ENCODE results near the gene COQ8A. TPM values are rescaled to one million over a fixed set of nuclear protein-coding genes. Genes with fewer than 3 reads are reported as not detected.

The COQ8A gene
- total RNA-seq: 33.1 and 33.8 TPM in 2 replicates

- peak within 1 kb of the TSS; percentile 97 for H3K27ac Mint-ChIP-seq
- DNase-seq (ENCODE audit: low spot score): peak; percentile 100
- intact Hi-C loops (cut with micrococcal nuclease): loop anchor here (1.0 to 10.0 kb wide), 11 partner anchors 25 to 878 kb away; partner anchors contain the start of genes H3-3A, ITPKB and PSEN2
- H3K27me3 Mint-ChIP-seq (ENCODE audit: insufficient read depth): no peaks in the 10 kb centered on the region
- H3K9me3 Mint-ChIP-seq: peaks cover 4% of the 10 kb centered on the region
- peaks cover 4% of the 10 kb centered on the region for H3K36me3 Mint-ChIP-seq (ENCODE audit: low read depth)
- H3K4me3 Mint-ChIP-seq: peak within 1 kb of the TSS; percentile 89
- peaks cover 41% of the 10 kb centered on the region for H3K4me1 Mint-ChIP-seq (ENCODE audit: low read depth)
Observed at GRCh38 chr1:226940029-226940805, at the start of gene COQ8A. Gene COQ8A (plus strand): TSS chr1:226940294. CDS start chr1:226961386, 21,092 bp downstream.

GRCh38 chr1:226890331-226891108 is 49.6 kb upstream of the COQ8A start:
- no peak overlapping the region for H3K27ac Mint-ChIP-seq
- H3K36me3 Mint-ChIP-seq (ENCODE audit: low read depth): peaks cover 22% of the 10 kb centered on the region
- no peak overlapping the region for H3K4me3 Mint-ChIP-seq
- no peak for DNase-seq (ENCODE audit: low spot score)
- H3K9me3 Mint-ChIP-seq: no peaks in the 10 kb centered on the region
- intact Hi-C loops (cut with micrococcal nuclease): no loop called here
- H3K27me3 Mint-ChIP-seq (ENCODE audit: insufficient read depth): no peaks in the 10 kb centered on the region
- H3K4me1 Mint-ChIP-seq (ENCODE audit: low read depth): peaks cover 12% of the 10 kb centered on the region

DNA sequence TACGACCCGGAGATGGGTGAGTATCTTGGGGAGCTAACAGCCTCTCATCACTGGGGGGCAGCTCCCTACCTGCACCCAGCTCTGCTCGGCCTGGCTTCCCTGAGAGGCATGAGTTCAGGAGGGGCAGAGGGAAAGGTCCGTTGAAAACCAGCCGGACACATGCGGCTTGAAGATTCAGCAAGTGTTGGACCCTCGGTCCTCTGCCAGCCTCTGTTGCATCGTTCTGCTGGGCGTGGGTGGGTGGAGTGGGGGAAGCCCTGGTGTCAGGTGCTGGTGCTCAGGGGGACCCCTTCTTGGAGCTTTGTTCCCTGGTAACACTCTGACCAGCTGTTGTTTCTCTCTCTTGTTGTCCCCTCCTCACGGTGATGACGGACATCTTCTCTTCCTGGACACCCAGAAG is 48.7 kb upstream of the COQ8A start:
- no peaks in the 10 kb centered on the region for H3K27me3 Mint-ChIP-seq (ENCODE audit: insufficient read depth)
- DNase-seq (ENCODE audit: low spot score): no peak
- no peaks in the 10 kb centered on the region for H3K9me3 Mint-ChIP-seq
- no peak overlapping the region for H3K27ac Mint-ChIP-seq
- H3K4me3 Mint-ChIP-seq: no peak overlapping the region
- H3K36me3 Mint-ChIP-seq (ENCODE audit: low read depth): peaks cover 20% of the 10 kb centered on the region
- H3K4me1 Mint-ChIP-seq (ENCODE audit: low read depth): peaks cover 4% of the 10 kb centered on the region
- intact Hi-C loops (cut with micrococcal nuclease): no loop called here

DNA sequence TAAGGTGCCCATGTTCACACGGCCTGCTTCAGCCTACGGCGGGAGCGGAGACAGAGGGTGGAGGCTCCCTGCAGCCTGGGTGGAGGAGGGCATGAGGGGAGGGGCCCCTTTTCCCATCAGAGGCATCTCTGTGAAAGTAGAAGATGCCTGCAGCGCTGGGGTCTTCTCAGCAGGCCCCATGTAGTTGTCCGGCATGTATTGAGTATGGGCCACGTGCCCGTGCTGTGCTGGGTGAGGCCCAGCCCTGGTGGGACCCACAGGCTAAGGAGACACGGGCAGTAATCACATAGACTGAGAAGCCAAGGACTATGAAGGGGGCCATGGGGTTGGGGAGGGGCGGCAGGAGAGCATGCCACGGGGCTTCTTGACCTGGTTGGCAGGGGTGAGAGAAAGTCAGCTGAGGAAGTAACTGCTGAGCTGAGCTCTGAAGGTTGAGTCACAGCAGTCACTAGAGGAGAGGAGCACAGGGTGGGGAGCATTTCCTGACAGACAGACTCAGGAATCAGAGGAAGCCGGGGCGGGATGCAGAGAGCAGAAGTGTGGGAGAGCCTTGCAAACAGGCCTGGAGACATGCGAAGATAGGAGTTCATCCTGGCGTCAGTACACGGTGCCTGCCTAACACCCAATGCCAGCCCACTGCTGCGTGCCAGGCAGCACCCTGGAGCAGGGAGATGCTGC is 48.1 kb upstream of the COQ8A start:
- no peak for DNase-seq (ENCODE audit: low spot score)
- intact Hi-C loops (cut with micrococcal nuclease): no loop called here
- H3K36me3 Mint-ChIP-seq (ENCODE audit: low read depth): peaks cover 19% of the 10 kb centered on the region
- H3K27ac Mint-ChIP-seq: no peak overlapping the region
- H3K4me1 Mint-ChIP-seq (ENCODE audit: low read depth): no peaks in the 10 kb centered on the region
- H3K27me3 Mint-ChIP-seq (ENCODE audit: insufficient read depth): no peaks in the 10 kb centered on the region
- H3K4me3 Mint-ChIP-seq: no peak overlapping the region
- no peaks in the 10 kb centered on the region for H3K9me3 Mint-ChIP-seq

DNA sequence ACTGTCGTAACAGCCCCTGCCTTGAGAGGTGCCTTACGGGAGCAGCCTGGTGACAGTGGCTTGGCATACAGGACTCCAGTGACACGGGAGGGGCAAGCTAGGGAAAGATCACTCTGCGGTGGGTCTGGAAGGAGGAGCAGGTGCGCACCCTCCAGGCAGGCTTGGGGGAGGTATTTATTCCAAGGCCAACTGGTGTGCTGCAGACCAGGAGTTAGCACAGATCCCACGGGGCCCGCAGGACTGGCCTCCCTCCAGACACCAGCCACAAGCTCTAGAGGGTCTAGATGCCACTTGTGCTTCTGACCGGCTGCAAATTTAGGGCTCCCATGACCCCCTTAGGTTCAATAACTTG is 47.6 kb upstream of the COQ8A start:
- no peaks in the 10 kb centered on the region for H3K9me3 Mint-ChIP-seq
- H3K27me3 Mint-ChIP-seq (ENCODE audit: insufficient read depth): no peaks in the 10 kb centered on the region
- intact Hi-C loops (cut with micrococcal nuclease): no loop called here
- DNase-seq (ENCODE audit: low spot score): no peak
- no peak overlapping the region for H3K4me3 Mint-ChIP-seq
- no peak overlapping the region for H3K27ac Mint-ChIP-seq
- H3K4me1 Mint-ChIP-seq (ENCODE audit: low read depth): no peaks in the 10 kb centered on the region
- peaks cover 19% of the 10 kb centered on the region for H3K36me3 Mint-ChIP-seq (ENCODE audit: low read depth)

DNA sequence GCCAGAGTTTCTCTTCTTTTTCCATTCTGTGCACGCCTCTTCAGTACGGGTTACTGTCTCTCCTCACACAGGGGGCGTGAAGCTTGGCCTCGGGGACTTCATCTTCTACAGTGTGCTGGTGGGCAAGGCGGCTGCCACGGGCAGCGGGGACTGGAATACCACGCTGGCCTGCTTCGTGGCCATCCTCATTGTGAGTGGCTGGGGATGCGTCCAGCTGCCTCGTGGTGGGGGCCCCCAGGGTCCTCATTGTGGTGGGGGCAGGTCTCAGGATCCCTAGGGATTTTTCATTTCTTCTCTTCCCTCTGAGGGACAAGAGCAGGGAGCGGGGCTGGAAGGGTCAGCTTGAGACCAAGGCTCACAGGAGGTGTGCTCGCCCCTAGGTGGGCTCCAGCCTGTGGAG is 46.2 kb upstream of the COQ8A start:
- H3K27me3 Mint-ChIP-seq (ENCODE audit: insufficient read depth): no peaks in the 10 kb centered on the region
- H3K4me1 Mint-ChIP-seq (ENCODE audit: low read depth): no peaks in the 10 kb centered on the region

DNA sequence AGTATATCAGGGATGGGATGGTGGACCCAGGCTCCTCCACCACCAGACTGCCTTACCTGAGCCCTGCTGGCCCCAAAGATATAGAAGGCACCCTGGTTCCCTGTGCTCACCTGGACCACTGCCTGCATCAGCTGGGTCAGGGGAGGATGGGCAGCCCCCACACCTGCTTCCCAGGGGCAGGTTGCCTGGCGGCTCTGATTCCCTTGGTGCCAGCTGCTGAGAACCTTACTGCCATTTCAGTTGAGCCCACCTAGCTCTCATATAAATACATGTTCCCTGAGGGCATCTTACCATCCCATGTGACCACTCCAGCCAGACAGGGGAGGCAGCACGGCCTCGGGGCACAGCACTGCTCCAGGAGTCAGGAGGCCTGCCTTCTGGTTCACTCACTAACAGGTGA is 45.3 kb upstream of the COQ8A start:
- H3K4me1 Mint-ChIP-seq (ENCODE audit: low read depth): no peaks in the 10 kb centered on the region
- DNase-seq (ENCODE audit: low spot score): no peak
- intact Hi-C loops (cut with micrococcal nuclease): no loop called here
- H3K4me3 Mint-ChIP-seq: no peak overlapping the region
- no peaks in the 10 kb centered on the region for H3K27me3 Mint-ChIP-seq (ENCODE audit: insufficient read depth)
- H3K9me3 Mint-ChIP-seq: no peaks in the 10 kb centered on the region
- H3K36me3 Mint-ChIP-seq (ENCODE audit: low read depth): peaks cover 14% of the 10 kb centered on the region
- no peak overlapping the region for H3K27ac Mint-ChIP-seq

More for the DNA sequence above, 46.2 kb upstream of the COQ8A start:
- Mint-ChIP-seq H3K27ac (no peak overlapping the region), H3K9me3 (no peaks in the 10 kb centered on the region), H3K36me3 (ENCODE audit: low read depth) (peaks cover 10% of the 10 kb centered on the region), H3K4me3 (no peak overlapping the region)
- DNase-seq (ENCODE audit: low spot score): no peak
- intact Hi-C loops (cut with micrococcal nuclease): no loop called here

DNA sequence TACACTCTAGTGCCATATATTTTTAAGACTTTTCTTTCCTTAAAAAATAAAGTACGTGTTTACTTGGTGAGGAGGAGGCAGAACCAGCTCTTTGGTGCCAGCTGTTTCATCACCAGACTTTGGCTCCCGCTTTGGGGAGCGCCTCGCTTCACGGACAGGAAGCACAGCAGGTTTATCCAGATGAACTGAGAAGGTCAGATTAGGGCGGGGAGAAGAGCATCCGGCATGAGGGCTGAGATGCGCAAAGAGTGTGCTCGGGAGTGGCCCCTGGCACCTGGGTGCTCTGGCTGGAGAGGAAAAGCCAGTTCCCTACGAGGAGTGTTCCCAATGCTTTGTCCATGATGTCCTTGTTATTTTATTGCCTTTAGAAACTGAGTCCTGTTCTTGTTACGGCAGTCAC is 44.5 kb upstream of the COQ8A start:
- Mint-ChIP-seq H3K36me3 (ENCODE audit: low read depth) (peaks cover 11% of the 10 kb centered on the region), H3K27me3 (ENCODE audit: insufficient read depth) (no peaks in the 10 kb centered on the region), H3K4me3 (no peak overlapping the region), H3K4me1 (ENCODE audit: low read depth) (no peaks in the 10 kb centered on the region), H3K27ac (no peak overlapping the region), H3K9me3 (no peaks in the 10 kb centered on the region)
- intact Hi-C loops (cut with micrococcal nuclease): no loop called here
- no peak for DNase-seq (ENCODE audit: low spot score)

DNA sequence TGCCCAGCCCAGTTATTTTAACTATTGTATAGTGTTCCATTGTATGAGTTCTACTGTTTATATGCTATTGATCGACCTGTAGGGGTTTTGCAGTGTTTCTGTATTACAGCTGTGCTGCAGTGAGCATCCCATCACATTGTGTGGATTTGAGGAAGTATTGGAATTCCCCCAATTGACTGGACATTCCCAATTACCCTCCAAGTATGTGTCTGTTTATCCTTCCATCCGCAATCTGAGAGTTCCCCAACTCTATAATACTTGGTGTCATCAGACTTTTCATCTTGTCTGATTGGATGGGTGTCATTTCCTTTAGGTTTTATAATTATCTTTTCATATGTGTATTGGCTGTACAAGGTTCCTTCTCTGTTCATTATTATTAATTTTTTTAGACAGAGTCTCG is 41.8 kb upstream of the COQ8A start:
- intact Hi-C loops (cut with micrococcal nuclease): no loop called here
- Mint-ChIP-seq H3K36me3 (ENCODE audit: low read depth) (peaks cover 9% of the 10 kb centered on the region), H3K4me1 (ENCODE audit: low read depth) (no peaks in the 10 kb centered on the region), H3K4me3 (no peak overlapping the region), H3K27me3 (ENCODE audit: insufficient read depth) (no peaks in the 10 kb centered on the region), H3K9me3 (no peaks in the 10 kb centered on the region), H3K27ac (no peak overlapping the region)
- no peak for DNase-seq (ENCODE audit: low spot score)

DNA sequence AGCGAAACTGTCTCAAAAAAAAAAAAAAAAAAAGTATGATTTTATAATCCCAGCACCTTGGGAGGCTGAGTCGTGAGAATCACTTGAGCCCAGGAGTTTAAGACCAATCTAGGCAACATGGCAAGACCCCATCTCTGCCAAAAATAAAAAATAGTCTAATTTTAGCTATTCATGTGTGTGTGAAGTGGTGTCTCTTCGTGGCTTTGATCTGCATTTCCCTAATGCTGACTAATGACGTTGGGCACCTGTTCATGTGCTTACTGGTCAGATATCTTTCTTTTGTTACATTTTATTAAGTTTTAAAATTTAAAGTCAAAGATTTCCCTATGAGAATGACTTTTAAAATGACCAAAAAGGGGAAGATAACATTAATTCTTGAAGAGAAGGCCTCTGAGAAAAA is 38.7 kb upstream of the COQ8A start:
- H3K4me3 Mint-ChIP-seq: no peak overlapping the region
- no peak overlapping the region for H3K27ac Mint-ChIP-seq
- peaks cover 14% of the 10 kb centered on the region for H3K36me3 Mint-ChIP-seq (ENCODE audit: low read depth)
- no peaks in the 10 kb centered on the region for H3K27me3 Mint-ChIP-seq (ENCODE audit: insufficient read depth)
- DNase-seq (ENCODE audit: low spot score): no peak
- H3K4me1 Mint-ChIP-seq (ENCODE audit: low read depth): no peaks in the 10 kb centered on the region
- intact Hi-C loops (cut with micrococcal nuclease): no loop called here
- no peaks in the 10 kb centered on the region for H3K9me3 Mint-ChIP-seq

- Mint-ChIP-seq H3K4me1 (ENCODE audit: low read depth) (no peaks in the 10 kb centered on the region), H3K9me3 (no peaks in the 10 kb centered on the region), H3K27me3 (ENCODE audit: insufficient read depth) (no peaks in the 10 kb centered on the region), H3K4me3 (no peak overlapping the region), H3K36me3 (ENCODE audit: low read depth) (peaks cover 14% of the 10 kb centered on the region), H3K27ac (no peak overlapping the region)
- no peak for DNase-seq (ENCODE audit: low spot score)
- intact Hi-C loops (cut with micrococcal nuclease): no loop called here
Observed at GRCh38 chr1:226902601-226903000, 37.5 kb upstream of the COQ8A start.

- no peak overlapping the region for H3K27ac Mint-ChIP-seq
- H3K4me3 Mint-ChIP-seq: no peak overlapping the region
- intact Hi-C loops (cut with micrococcal nuclease): no loop called here
- DNase-seq (ENCODE audit: low spot score): no peak
- H3K36me3 Mint-ChIP-seq (ENCODE audit: low read depth): peaks cover 15% of the 10 kb centered on the region
- H3K9me3 Mint-ChIP-seq: no peaks in the 10 kb centered on the region
- no peaks in the 10 kb centered on the region for H3K27me3 Mint-ChIP-seq (ENCODE audit: insufficient read depth)
- H3K4me1 Mint-ChIP-seq (ENCODE audit: low read depth): no peaks in the 10 kb centered on the region
Observed at GRCh38 chr1:226903819-226904716, 36.0 kb upstream of the COQ8A start.

All from activated T-helper 1 cell treated with anti-CD3 and anti-CD28 coated beads, Interleukin-12 subunit alpha, Interleukin-12 subunit beta, Interleukin-2, Interleukin-4 antibody, amounts not matched to agents 30 ng/mL and 10 ng/mL and 1 ng/mL, durations not matched to agents 14 hours and 24 hours and 36 hours (primary cell).